Measurements from ENCODE around the gene PDGFRB. TPM values are rescaled to one million over a fixed set of nuclear protein-coding genes. Genes with fewer than 3 reads are reported as not detected.

PDGFRB gene
- total RNA-seq, 4 donors from 2014 or later = 171 to 354 (median 217) TPM

DNA sequence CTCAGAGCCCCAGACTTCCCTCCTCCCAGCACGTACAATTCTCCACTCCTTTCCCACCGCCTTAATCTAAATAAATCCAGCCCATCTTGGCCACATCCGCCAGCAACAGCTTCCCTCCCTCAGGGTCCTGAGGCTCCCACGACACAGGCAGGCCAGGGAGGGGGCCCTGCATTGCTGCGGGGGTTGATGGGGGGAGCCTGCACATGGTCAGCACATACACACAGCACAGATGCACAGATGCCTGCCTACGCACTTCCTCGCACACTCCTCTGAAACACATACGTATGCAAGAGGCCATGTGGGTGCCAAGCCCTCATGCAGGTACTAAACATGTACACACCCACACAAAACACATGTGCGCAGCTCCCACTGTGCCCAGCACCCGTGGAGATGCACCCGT is 14.8 kb downstream of the PDGFRB start:
- H3K9me3 ChIP-seq = no peaks in the 10 kb centered on the region
- H3K4me1 ChIP-seq = peaks cover 3 to 99% (median 88%) of the 10 kb centered on the region in 4 donors
- H3K27me3 ChIP-seq = no peaks in the 10 kb centered on the region
- TF ChIP-seq, protein P1, sequence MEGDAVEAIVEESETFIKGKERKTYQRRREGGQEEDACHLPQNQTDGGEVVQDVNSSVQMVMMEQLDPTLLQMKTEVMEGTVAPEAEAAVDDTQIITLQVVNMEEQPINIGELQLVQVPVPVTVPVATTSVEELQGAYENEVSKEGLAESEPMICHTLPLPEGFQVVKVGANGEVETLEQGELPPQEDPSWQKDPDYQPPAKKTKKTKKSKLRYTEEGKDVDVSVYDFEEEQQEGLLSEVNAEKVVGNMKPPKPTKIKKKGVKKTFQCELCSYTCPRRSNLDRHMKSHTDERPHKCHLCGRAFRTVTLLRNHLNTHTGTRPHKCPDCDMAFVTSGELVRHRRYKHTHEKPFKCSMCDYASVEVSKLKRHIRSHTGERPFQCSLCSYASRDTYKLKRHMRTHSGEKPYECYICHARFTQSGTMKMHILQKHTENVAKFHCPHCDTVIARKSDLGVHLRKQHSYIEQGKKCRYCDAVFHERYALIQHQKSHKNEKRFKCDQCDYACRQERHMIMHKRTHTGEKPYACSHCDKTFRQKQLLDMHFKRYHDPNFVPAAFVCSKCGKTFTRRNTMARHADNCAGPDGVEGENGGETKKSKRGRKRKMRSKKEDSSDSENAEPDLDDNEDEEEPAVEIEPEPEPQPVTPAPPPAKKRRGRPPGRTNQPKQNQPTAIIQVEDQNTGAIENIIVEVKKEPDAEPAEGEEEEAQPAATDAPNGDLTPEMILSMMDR (IDR thresholded peaks at IDR 0.05) = no peak
- TF ChIP-seq EP300 (IDR thresholded peaks at IDR 0.05) (no peak), POLR2A (IDR thresholded peaks at IDR 0.05) (no peak)
- no peak overlapping the region for H3K4me3 ChIP-seq
- peaks cover 0 to 13% (median 0%) of the 10 kb centered on the region in 3 donors for H3K36me3 ChIP-seq
- no peak for DNase-seq (ENCODE audit: low spot score in 2 of 2)
- peak overlapping the region; percentile 60 to 99 (median 90) for H3K27ac ChIP-seq
- 24 to 30% methylated on average over 11 of the region's 11 CpGs for WGBS, 2 donors

DNA sequence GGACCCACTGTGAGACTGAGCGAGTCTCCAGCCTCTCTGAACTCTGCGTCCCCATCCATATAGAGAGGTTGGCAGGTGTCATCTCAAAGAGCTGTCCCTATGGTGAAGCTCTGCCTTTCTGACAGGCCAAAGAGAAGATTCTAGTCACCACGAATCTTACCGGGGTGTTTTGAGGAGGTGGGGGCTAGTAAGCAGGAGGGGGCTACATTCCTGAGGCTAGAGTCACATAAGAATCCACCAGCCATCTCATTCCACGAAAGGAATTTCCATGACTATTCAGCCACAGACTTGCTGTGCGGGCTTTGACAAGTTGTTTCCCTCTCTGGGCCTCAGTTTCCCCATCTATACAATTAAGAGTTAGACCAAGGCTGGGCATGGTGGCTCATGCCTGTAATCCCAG is 16.3 kb downstream of the PDGFRB start:
- peaks cover 3 to 98% (median 73%) of the 10 kb centered on the region in 4 donors for H3K4me1 ChIP-seq
- TF ChIP-seq EP300 (IDR thresholded peaks at IDR 0.05) (no peak), POLR2A (IDR thresholded peaks at IDR 0.05) (no peak)
- TF ChIP-seq, protein P1 (IDR thresholded peaks at IDR 0.05) = no peak
- DNase-seq (ENCODE audit: low spot score in 2 of 2) = no peak
- no peaks in the 10 kb centered on the region for H3K27me3 ChIP-seq
- H3K9me3 ChIP-seq = no peaks in the 10 kb centered on the region
- WGBS, 2 donors = 39% methylated on average over 5 to 6 of the region's 6 CpGs
- H3K27ac ChIP-seq = peak overlapping the region; percentile 60 to 99 (median 90)
- H3K4me3 ChIP-seq = no peak overlapping the region
- H3K36me3 ChIP-seq = peaks cover 0 to 28% (median 0%) of the 10 kb centered on the region in 3 donors

DNA sequence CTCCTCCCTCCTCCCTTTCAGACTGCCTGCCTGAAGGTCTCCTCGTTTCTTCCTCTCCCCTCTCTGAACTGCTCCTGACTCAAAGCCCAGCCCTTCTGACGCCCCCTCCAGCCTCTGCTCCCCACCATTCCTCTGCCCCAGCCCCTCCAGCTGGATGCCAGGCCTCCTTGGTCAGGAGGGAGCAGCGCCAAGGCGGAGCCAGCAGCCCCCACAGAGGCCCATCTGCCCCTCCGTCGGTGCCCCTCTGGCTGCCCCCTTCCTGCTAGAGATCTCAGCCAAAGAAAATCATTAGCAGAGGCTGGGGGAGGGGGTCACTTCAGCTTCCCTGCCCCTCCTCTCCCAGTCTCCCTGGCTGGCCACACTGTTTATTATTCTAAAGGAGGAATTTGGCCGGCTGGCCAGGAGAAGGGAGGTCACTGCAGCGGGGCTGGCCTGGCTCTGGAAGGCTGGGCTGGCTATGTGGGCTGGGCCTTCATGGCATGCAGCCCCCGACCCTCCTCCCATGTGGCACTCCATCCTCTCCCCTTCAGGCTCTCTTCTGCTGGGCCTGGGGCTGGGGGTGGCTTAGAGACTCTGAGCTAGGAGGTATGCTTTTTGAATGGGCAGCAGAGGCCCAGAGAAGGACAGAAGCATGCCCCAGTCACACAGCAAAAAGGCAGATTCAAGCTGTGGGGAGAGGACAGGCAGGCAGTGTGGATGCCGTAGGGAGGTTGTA is 16.9 kb downstream of the PDGFRB start:
- Histone ChIP-seq H3K4me3 (peak overlapping the region in 1 of 4 donors; percentile 24), H3K27me3 (no peaks in the 10 kb centered on the region), H3K4me1 (peaks cover 3 to 98% (median 70%) of the 10 kb centered on the region in 4 donors), H3K9me3 (no peaks in the 10 kb centered on the region), H3K36me3 (peaks cover 0 to 34% (median 0%) of the 10 kb centered on the region in 3 donors), H3K27ac (peak overlapping the region; percentile 60 to 99 (median 90))
- peak; percentile 50 to 55 for DNase-seq (ENCODE audit: low spot score in 2 of 2)
- TF ChIP-seq POLR2A (IDR thresholded peaks at IDR 0.05) (no peak), EP300 (IDR thresholded peaks at IDR 0.05) (peak; percentile 46 to 48)
- 13 to 27% methylated on average over 8 to 9 of the region's 10 CpGs for WGBS, 2 donors

DNA sequence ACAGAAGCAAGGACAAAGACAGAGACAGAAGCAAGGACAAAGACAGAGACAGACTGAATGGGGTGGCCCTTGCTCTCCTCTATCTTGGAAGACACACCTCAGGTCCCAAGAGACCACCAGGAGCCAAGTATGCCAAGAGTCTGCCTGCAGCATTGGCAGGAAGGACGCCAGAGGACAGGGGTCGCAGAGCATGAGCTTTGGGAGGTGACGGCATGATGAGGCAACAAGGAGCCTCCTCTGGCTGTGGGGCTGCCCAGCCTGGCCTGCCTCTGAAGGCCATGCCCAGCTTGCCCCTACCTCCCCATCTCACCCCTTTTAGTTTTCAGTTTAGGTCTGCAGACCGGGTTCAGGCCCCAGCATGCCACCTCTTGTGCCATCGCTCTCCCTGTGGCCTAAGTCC is 17.6 kb downstream of the PDGFRB start:
- H3K27me3 ChIP-seq = no peaks in the 10 kb centered on the region
- H3K36me3 ChIP-seq = peaks cover 0 to 41% (median 0%) of the 10 kb centered on the region in 3 donors
- WGBS, 2 donors = 29 to 40% methylated on average over 5 of the region's 5 CpGs
- peaks cover 3 to 98% (median 63%) of the 10 kb centered on the region in 4 donors for H3K4me1 ChIP-seq
- peak; percentile 49 to 55 for DNase-seq (ENCODE audit: low spot score in 2 of 2)
- no peaks in the 10 kb centered on the region for H3K9me3 ChIP-seq
- H3K4me3 ChIP-seq = peak overlapping the region in 1 of 4 donors; percentile 24
- no peak for TF ChIP-seq POLR2A (IDR thresholded peaks at IDR 0.05)
- TF ChIP-seq, protein P1 (IDR thresholded peaks at IDR 0.05) = no peak
- TF ChIP-seq EP300 (IDR thresholded peaks at IDR 0.05) = peak in 1 of 2 donors; percentile 36
- peak overlapping the region; percentile 60 to 99 (median 90) for H3K27ac ChIP-seq

DNA sequence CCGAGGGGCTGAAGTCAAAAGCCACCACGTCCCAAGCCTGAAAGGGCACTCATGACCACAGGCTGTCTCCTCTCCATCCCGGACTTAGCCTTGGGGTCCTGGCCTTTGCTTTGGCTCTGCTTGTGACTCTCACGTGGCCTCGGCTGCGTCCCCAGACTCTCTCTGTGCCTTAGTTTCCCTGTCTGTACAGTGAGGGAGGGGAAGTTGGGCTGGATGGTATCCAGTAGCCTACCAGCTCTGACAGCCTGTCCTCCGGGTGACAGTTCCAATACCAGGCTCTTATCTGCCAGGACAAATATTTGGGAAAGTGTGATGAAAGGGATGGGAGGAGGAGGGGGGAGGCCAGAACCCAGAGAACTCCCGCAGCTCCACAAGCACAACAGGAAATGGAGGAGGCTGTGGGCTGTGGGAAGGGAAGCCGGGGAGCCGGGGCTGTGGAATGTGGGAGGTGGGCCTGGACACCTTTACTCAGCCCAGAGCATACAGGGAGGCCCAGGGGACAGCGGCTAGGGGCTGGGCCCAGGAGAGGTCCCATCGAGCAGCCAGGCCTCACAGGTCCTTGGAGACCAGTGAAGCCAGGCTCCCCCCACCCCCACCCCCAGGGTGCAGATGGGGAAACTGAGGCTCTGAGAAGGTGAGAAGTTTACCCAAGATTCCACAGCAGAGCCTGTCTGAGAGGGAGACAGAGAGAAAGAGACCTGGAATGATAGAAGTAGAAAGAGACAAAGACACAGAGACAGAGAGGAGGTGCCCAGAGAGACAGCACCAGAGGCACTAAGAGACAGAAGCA is 18.3 kb downstream of the PDGFRB start:
- Histone ChIP-seq H3K27ac (peak overlapping the region; percentile 60 to 99 (median 90)), H3K4me3 (no peak overlapping the region), H3K36me3 (peaks cover 0 to 47% (median 0%) of the 10 kb centered on the region in 3 donors), H3K9me3 (no peaks in the 10 kb centered on the region), H3K4me1 (peaks cover 3 to 98% (median 61%) of the 10 kb centered on the region in 4 donors), H3K27me3 (no peaks in the 10 kb centered on the region)
- no peak for DNase-seq (ENCODE audit: low spot score in 2 of 2)
- 24 to 40% methylated on average over 11 to 12 of the region's 12 CpGs for WGBS, 2 donors
- TF ChIP-seq, protein P1 (IDR thresholded peaks at IDR 0.05) = no peak
- TF ChIP-seq POLR2A (IDR thresholded peaks at IDR 0.05) = no peak
- no peak for TF ChIP-seq EP300 (IDR thresholded peaks at IDR 0.05)
